GM10248 (cell line): ENCODE results near the gene MRPL41.
"Not testable (repeated sequence)": the region's sequence is repeated elsewhere in the genome, so short reads cannot be mapped to it uniquely, and the experiment has no call there.

Experiments used
- CTCF ChIA-PET: fragments of 300-600 bp; sonication (Branson Sonifier 250); formaldehyde crosslinking; extraction: SDS; loops from one replicate; lab custom pipeline; 2021; ENCODE audit warnings: antibody characterized with exemption; lab: Yijun Ruan, JAX
- POLR2A ChIA-PET: fragments of 350-650 bp; sonication (Branson Sonifier 250); formaldehyde crosslinking; extraction: SDS; loops from one replicate; lab custom pipeline; 2020; ENCODE audit warnings: antibody characterized with exemption; lab: Yijun Ruan, JAX
- DNase-seq: peaks from one replicate; pipeline ENCODE4 v3.0.0; 2012; ENCODE audit errors: extremely low spot score
- CTCF ChIP-seq: IDR thresholded peaks from 2 replicates; pipeline ENCODE4 v1.5.1; 2012; ENCODE audit warnings: mild to moderate bottlenecking, low read depth; ENCODE audit errors: extremely low read depth, missing control alignments, control extremely low read depth

The MRPL41 gene

GRCh38 chr9:137555179-137555578, 3.5 kb downstream of the MRPL41 start:
- DNase-seq: no peak
- POLR2A ChIA-PET: no interaction called here
- no peak for TF ChIP-seq CTCF
- CTCF ChIA-PET: no interaction called here

- ChIA-PET POLR2A (no interaction called here), CTCF (no interaction called here)
- no peak for DNase-seq
- TF ChIP-seq CTCF: no peak
These were observed 4.6 kb downstream of the MRPL41 start for GRCh38 chr9:137556069-137556838.

- no peak for DNase-seq
- no peak for TF ChIP-seq CTCF
- ChIA-PET POLR2A (no interaction called here), CTCF (interaction anchor here (1.0 to 1.9 kb wide), 2 partner anchors 20 to 21 kb away, joined by 4 to 5 read pairs; no protein-coding TSS in a partner anchor)
These were observed 6.4 kb downstream of the MRPL41 start for GRCh38 chr9:137558127-137558526.

- POLR2A ChIA-PET: interaction anchor here (0.6 kb wide), 1 partner anchor 16 kb away, joined by 4 read pairs; no protein-coding TSS in a partner anchor
- CTCF ChIA-PET: interaction anchor here (1.0 kb wide), 1 partner anchor 12 kb away, joined by 3 read pairs; the partner anchor contains the start of gene MRPL41
These were observed 12.5 kb downstream of the MRPL41 start for GRCh38 chr9:137564134-137564533.

GRCh38 chr9:137564817-137565411, 13.2 kb downstream of the MRPL41 start:
- ChIA-PET POLR2A (no interaction called here), CTCF (no interaction called here)
- TF ChIP-seq CTCF: no peak
- no peak for DNase-seq

More at GRCh38 chr9:137564134-137564533, 12.5 kb downstream of the MRPL41 start:
- TF ChIP-seq CTCF: no peak
- DNase-seq: no peak

- DNase-seq, POLR2A ChIA-PET, CTCF ChIA-PET: not testable (repeated sequence)
These were observed 16.8 kb downstream of the MRPL41 start for GRCh38 chr9:137568445-137568844.
